ENCODE results near the gene ZFPM1. TPM values are rescaled to one million over a fixed set of nuclear protein-coding genes. Genes with fewer than 3 reads are reported as not detected.

Gene ZFPM1
- total RNA-seq, 1 donor from 2014 or later: 1.7 TPM

- intact Hi-C loops (cut with DNase I): no loop called here
- Histone ChIP-seq H3K27ac (no peak overlapping the region), H3K36me3 (no peaks in the 10 kb centered on the region), H3K27me3 (no peaks in the 10 kb centered on the region), H3K9me3 (no peaks in the 10 kb centered on the region), H3K4me3 (no peak overlapping the region), H3K4me1 (peaks cover 34% of the 10 kb centered on the region)
- no peak for TF ChIP-seq POLR2A (IDR thresholded peaks at IDR 0.05)
- no peak for TF ChIP-seq CTCF (IDR thresholded peaks at IDR 0.05)
- no peak for TF ChIP-seq POLR2AphosphoS5 (IDR thresholded peaks at IDR 0.05; ENCODE audit: insufficient read depth in 1 of 2, low read depth in 1 of 2)
- no peak for DNase-seq (ENCODE audit: extremely low spot score in 2 of 2)
Observed at GRCh38 chr16:88523309-88524161, 70.5 kb downstream of the ZFPM1 start.

- H3K4me1 ChIP-seq: peaks cover 34% of the 10 kb centered on the region
- H3K27ac ChIP-seq: no peak overlapping the region
- no peaks in the 10 kb centered on the region for H3K9me3 ChIP-seq
- no peak overlapping the region for H3K4me3 ChIP-seq
- H3K27me3 ChIP-seq: no peaks in the 10 kb centered on the region
- no peak for TF ChIP-seq POLR2A (IDR thresholded peaks at IDR 0.05)
- no peak for TF ChIP-seq CTCF (IDR thresholded peaks at IDR 0.05)
- no peak for TF ChIP-seq POLR2AphosphoS5 (IDR thresholded peaks at IDR 0.05; ENCODE audit: insufficient read depth in 1 of 2, low read depth in 1 of 2)
- no peaks in the 10 kb centered on the region for H3K36me3 ChIP-seq
- intact Hi-C loops (cut with DNase I): no loop called here
- no peak for DNase-seq (ENCODE audit: extremely low spot score in 2 of 2)
Observed at GRCh38 chr16:88524274-88524972, 71.3 kb downstream of the ZFPM1 start.

GRCh38 chr16:88524973-88525662 is 72.0 kb downstream of the ZFPM1 start:
- H3K4me3 ChIP-seq: no peak overlapping the region
- H3K27me3 ChIP-seq: no peaks in the 10 kb centered on the region
- peaks cover 0 to 5% of the 10 kb centered on the region in 2 donors for H3K36me3 ChIP-seq
- H3K9me3 ChIP-seq: no peaks in the 10 kb centered on the region
- H3K4me1 ChIP-seq: peaks cover 40% of the 10 kb centered on the region
- intact Hi-C loops (cut with DNase I): no loop called here
- DNase-seq (ENCODE audit: extremely low spot score in 2 of 2): no peak
- TF ChIP-seq POLR2A (IDR thresholded peaks at IDR 0.05) (no peak), POLR2AphosphoS5 (IDR thresholded peaks at IDR 0.05; ENCODE audit: insufficient read depth in 1 of 2, low read depth in 1 of 2) (no peak), CTCF (IDR thresholded peaks at IDR 0.05) (no peak)
- H3K27ac ChIP-seq: no peak overlapping the region

GRCh38 chr16:88525663-88525990 is 72.5 kb downstream of the ZFPM1 start:
- peaks cover 40% of the 10 kb centered on the region for H3K4me1 ChIP-seq
- no peak for DNase-seq (ENCODE audit: extremely low spot score in 2 of 2)
- no peak overlapping the region for H3K27ac ChIP-seq
- no peaks in the 10 kb centered on the region for H3K27me3 ChIP-seq
- peaks cover 0 to 5% of the 10 kb centered on the region in 2 donors for H3K36me3 ChIP-seq
- TF ChIP-seq CTCF (IDR thresholded peaks at IDR 0.05): no peak
- no peaks in the 10 kb centered on the region for H3K9me3 ChIP-seq
- H3K4me3 ChIP-seq: no peak overlapping the region
- intact Hi-C loops (cut with DNase I): no loop called here
